GM06990 (cell line): ENCODE measurements around the gene LRRTM3.

Source experiments
- DNase-seq: peaks from one replicate; pipeline ENCODE4 v3.0.0-alpha.2; 2011; ENCODE audit not compliant: insufficient read length; ENCODE audit errors: extremely low read depth
- H3K27me3 ChIP-seq: replicated peaks from 2 replicates; pipeline ENCODE4 v1.6.0; 2011; ENCODE audit warnings: low read length; ENCODE audit not compliant: control insufficient read depth, insufficient read depth
- H3K36me3 ChIP-seq: 2 replicates; pipeline ENCODE4 v1.5.1; 2011; ENCODE audit warnings: low read length; ENCODE audit not compliant: control insufficient read depth, insufficient read depth
- H3K4me3 ChIP-seq: replicated peaks from 2 replicates; pipeline ENCODE4 v1.5.1; 2011; ENCODE audit warnings: low read depth, mild to moderate bottlenecking, control low read depth, low read length
- TF ChIP-seq, protein P1 (sequence below): IDR thresholded peaks from 2 replicates; pipeline ENCODE4 v1.5.1; 2011; ENCODE audit warnings: low read length, control low read depth, mild to moderate bottlenecking, inconsistent platforms; ENCODE audit not compliant: insufficient read depth, poor library complexity, severe bottlenecking

LRRTM3 gene

DNA sequence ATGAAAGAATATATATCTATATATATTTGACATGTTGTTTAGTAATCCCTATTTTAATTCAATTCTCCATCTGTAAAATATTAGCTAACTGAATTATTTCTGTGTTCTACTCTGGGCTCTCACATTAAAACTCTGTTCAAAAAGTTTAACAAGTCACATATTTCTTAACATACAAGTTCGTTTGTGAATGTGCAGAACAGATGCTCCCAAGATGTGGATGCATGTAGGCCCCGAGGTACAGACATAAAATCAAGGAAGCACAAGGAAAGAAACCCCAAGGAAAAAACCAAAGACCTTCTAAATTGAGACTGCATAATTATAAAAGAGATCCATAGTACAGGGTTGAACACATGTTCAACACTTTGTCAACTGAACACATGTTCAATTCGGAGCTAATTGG lies 175.1 kb downstream of the LRRTM3 start:
- no peak for DNase-seq
- TF ChIP-seq, protein P1, sequence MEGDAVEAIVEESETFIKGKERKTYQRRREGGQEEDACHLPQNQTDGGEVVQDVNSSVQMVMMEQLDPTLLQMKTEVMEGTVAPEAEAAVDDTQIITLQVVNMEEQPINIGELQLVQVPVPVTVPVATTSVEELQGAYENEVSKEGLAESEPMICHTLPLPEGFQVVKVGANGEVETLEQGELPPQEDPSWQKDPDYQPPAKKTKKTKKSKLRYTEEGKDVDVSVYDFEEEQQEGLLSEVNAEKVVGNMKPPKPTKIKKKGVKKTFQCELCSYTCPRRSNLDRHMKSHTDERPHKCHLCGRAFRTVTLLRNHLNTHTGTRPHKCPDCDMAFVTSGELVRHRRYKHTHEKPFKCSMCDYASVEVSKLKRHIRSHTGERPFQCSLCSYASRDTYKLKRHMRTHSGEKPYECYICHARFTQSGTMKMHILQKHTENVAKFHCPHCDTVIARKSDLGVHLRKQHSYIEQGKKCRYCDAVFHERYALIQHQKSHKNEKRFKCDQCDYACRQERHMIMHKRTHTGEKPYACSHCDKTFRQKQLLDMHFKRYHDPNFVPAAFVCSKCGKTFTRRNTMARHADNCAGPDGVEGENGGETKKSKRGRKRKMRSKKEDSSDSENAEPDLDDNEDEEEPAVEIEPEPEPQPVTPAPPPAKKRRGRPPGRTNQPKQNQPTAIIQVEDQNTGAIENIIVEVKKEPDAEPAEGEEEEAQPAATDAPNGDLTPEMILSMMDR, result no peak
- Histone ChIP-seq H3K36me3 (no peaks in the 10 kb centered on the region), H3K4me3 (no peak overlapping the region), H3K27me3 (no peaks in the 10 kb centered on the region)

DNA sequence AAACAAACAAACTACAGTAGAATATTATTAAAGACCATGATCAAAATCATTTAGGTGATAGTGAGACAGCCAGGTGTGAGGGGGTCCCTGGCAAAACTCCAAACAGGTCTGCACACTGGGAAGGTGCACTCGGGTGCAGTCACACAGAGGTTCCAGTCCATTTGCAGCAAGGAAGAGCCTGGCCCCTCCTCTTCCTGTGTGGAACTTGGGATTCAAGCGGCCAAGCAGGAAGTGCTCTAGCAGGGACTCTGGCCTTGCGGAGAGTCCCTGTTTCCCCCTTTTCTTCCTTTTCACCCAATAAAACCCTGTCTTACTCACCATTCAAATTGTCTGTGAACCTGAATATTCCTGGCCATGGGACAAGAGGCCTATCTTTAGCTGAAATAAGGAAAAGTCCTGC lies 181.8 kb downstream of the LRRTM3 start:
- Histone ChIP-seq H3K4me3 (no peak overlapping the region), H3K36me3 (no peaks in the 10 kb centered on the region), H3K27me3 (no peaks in the 10 kb centered on the region; the same call in 1 of the 2 replicates)
- TF ChIP-seq, protein P1, result no peak
- no peak for DNase-seq

DNA sequence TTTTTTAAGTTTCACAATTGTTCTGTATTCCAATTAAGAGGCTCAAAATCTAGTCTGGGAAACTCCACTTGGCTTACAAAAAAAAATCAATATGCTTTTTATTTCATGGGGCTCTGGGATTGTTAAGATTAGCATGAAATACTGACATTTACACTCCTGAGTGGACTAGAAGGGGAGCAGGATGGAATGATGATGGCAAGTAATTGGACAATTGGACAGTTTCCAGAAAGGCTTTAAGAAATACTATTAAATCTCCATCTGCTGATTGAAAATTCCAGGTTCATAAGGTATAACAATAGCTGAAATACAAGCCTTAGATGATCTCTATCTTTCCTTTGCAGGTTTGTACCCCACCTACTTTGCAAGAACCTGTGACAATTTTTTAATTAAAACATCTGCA lies 184.4 kb downstream of the LRRTM3 start:
- Histone ChIP-seq H3K36me3 (no peaks in the 10 kb centered on the region), H3K4me3 (no peak overlapping the region), H3K27me3 (no peaks in the 10 kb centered on the region; the same call in 1 of the 2 replicates)
- no peak for DNase-seq
- TF ChIP-seq, protein P1, result no peak

DNA sequence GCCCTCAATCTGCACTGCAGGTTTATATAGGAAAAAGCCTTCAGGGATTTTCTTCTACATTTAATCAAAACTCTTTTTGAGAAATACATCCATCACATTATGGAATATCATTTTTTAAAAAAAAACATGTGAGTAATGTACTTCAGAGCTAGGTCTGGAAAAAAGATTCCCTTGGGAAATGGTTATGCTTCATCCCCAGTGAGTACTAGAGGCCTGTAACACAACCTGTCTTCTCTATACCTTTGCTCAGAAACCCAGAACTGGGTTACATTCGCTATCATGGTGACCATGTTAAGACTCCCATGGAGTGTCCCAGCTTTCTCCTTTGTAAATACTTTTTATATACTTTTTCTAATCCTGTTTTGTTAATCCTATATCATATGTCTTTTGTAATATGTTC lies 186.9 kb downstream of the LRRTM3 start:
- Histone ChIP-seq H3K4me3 (no peak overlapping the region), H3K27me3 (no peaks in the 10 kb centered on the region), H3K36me3 (no peaks in the 10 kb centered on the region)
- no peak for DNase-seq
- TF ChIP-seq, protein P1, result no peak

DNA sequence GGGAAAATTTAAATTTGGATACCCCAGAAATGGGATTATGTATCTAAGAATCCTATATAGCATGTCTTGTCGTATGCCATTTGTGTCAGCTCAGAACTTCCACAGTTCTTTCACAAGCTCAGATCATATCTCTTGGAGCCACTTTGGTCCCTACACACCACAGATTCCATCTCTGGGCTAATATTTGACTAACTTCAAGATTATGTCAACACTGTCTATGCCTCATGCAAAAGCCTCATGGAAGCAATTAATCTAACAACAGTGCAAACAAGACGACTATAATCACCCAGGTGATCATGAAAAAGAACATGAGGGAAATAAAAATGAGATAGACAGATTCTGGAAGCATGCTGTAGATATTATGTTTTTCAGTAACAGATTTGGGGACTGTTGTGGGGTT lies 189.1 kb downstream of the LRRTM3 start:
- no peak overlapping the region for H3K4me3 ChIP-seq
- TF ChIP-seq, protein P1, result no peak
- H3K27me3 ChIP-seq, result no peaks in the 10 kb centered on the region
- DNase-seq, result no peak
- H3K36me3 ChIP-seq, result no peaks in the 10 kb centered on the region

DNA sequence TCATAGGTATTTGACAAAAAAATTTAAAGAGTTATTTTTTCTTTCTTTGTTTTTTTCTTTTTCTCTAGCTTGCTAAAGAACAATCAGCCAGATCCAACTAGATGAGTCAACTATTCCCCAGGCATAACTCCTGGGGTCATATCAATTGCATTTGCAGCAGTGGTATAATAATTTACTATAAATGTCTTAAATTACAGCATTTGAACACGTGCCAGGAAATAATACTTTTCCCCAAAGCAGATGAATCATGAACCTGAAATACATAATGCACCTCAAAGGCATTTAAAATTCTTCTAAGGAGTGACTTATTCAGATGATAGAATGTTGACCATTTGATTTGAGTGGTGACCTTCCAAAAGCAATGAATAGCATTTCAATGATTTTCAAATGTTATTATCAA lies 190.1 kb downstream of the LRRTM3 start:
- H3K36me3 ChIP-seq, result no peaks in the 10 kb centered on the region
- no peaks in the 10 kb centered on the region for H3K27me3 ChIP-seq
- TF ChIP-seq, protein P1, result no peak
- no peak overlapping the region for H3K4me3 ChIP-seq
- no peak for DNase-seq
